WTC11 (cell line): ENCODE measurements around the gene IRAK4. TPM values are rescaled to one million over a fixed set of nuclear protein-coding genes. Genes with fewer than 3 reads are reported as not detected.

Source experiments
- ATAC-seq: fragments of 200-7000 bp; cut with Tn5 transposase; 2 replicates; pipeline ENCODE4 v1.10.0; 2021; ENCODE audit warnings: mild to moderate bottlenecking, moderate library complexity
- CTCF ChIA-PET: fragments of 300-600 bp; sonication (Branson Sonifier 250); formaldehyde crosslinking; loops from one replicate; lab custom pipeline; 2021; ENCODE audit warnings: antibody characterized with exemption; lab: Charles Lee
- POLR2A ChIA-PET: fragments of 350-600 bp; sonication (Branson Sonifier 250); formaldehyde crosslinking; loops from one replicate; lab custom pipeline; 2021; ENCODE audit warnings: antibody characterized with exemption; lab: Charles Lee
- DNase-seq: peaks from one replicate; pipeline ENCODE4 v3.0.0; 2021; ENCODE audit warnings: low spot score
- H3K27ac Mint-ChIP-seq: 2 replicates; pipeline ENCODE4 v1.8.0; 2021; ENCODE audit warnings: mixed read lengths
- H3K27me3 Mint-ChIP-seq: 2 replicates; pipeline ENCODE4 v1.8.0; 2021; ENCODE audit warnings: low read depth, mild to moderate bottlenecking, moderate library complexity, mixed read lengths
- H3K36me3 Mint-ChIP-seq: 2 replicates; pipeline ENCODE4 v1.8.0; 2021; ENCODE audit warnings: mixed read lengths
- H3K4me1 Mint-ChIP-seq: 2 replicates; pipeline ENCODE4 v1.8.0; 2022; ENCODE audit warnings: mixed read lengths
- H3K4me3 Mint-ChIP-seq: 2 replicates; pipeline ENCODE4 v1.8.0; 2021; ENCODE audit warnings: mild to moderate bottlenecking, moderate library complexity, mixed read lengths
- H3K9me3 Mint-ChIP-seq: 2 replicates; pipeline ENCODE4 v1.8.0; 2021; ENCODE audit warnings: mixed read lengths
- FOXP1 ChIP-seq: sonication (generic); formaldehyde crosslinking; IDR thresholded peaks from 2 replicates; pipeline ENCODE4 v1.8.0; 2022; ENCODE audit warnings: missing genetic modification reagents, mild to moderate bottlenecking, moderate library complexity, borderline replicate concordance
- GRHL2 ChIP-seq: fragments of 250-450 bp; sonication (Bioruptor Pico); IDR thresholded peaks from 2 replicates; pipeline ENCODE4 v1.8.0; 2022; ENCODE audit warnings: mild to moderate bottlenecking, moderate library complexity; ENCODE audit not compliant: insufficient replicate concordance, severe bottlenecking
- GTF2I ChIP-seq: fragments of 250-450 bp; sonication (Bioruptor Pico); conservative IDR thresholded peaks from 2 replicates; pipeline ENCODE4 v1.4.0; 2021; ENCODE audit warnings: mild to moderate bottlenecking
- HMGA2 ChIP-seq: fragments of 250-450 bp; sonication (Bioruptor Pico); IDR thresholded peaks from 2 replicates; pipeline ENCODE4 v1.4.0; 2021; ENCODE audit warnings: mild to moderate bottlenecking, moderate library complexity
- HMGXB4 ChIP-seq: sonication (generic); formaldehyde crosslinking; IDR thresholded peaks from 2 replicates; pipeline ENCODE4 v1.8.1; 2023; ENCODE audit warnings: mild to moderate bottlenecking, moderate library complexity, missing genetic modification reagents
- JUN ChIP-seq: sonication (generic); formaldehyde crosslinking; IDR thresholded peaks from 2 replicates; pipeline ENCODE4 v1.8.0; 2023; ENCODE audit warnings: mild to moderate bottlenecking, missing genetic modification reagents
- MYBL2 ChIP-seq: sonication (generic); formaldehyde crosslinking; IDR thresholded peaks from 2 replicates; pipeline ENCODE4 v1.8.1; 2023; ENCODE audit warnings: mild to moderate bottlenecking, moderate library complexity, missing genetic modification reagents
- NFE2L1 ChIP-seq: sonication (generic); formaldehyde crosslinking; IDR thresholded peaks from 2 replicates; pipeline ENCODE4 v1.8.1; 2023; ENCODE audit warnings: missing genetic modification reagents
- RORB ChIP-seq: fragments of 250-450 bp; sonication (Bioruptor Pico); IDR thresholded peaks from 2 replicates; pipeline ENCODE4 v1.9.0; 2021; ENCODE audit warnings: mild to moderate bottlenecking
- SMAD4 ChIP-seq: sonication (generic); formaldehyde crosslinking; IDR thresholded peaks from 2 replicates; pipeline ENCODE4 v1.8.0; 2022; ENCODE audit warnings: mild to moderate bottlenecking, missing genetic modification reagents
- ZNF138 ChIP-seq: sonication (generic); formaldehyde crosslinking; conservative IDR thresholded peaks from 2 replicates; pipeline ENCODE4 v1.8.1; 2022; ENCODE audit warnings: mild to moderate bottlenecking, moderate library complexity, missing genetic modification reagents
- ZNF425 ChIP-seq: fragments of 250-450 bp; sonication (Bioruptor Pico); conservative IDR thresholded peaks from 2 replicates; pipeline ENCODE4 v1.9.0; 2021; ENCODE audit warnings: mild to moderate bottlenecking
- total RNA-seq: library from RNA; stranded (reverse); gene quantifications from 3 replicates; pipeline ENCODE4 v1.2.3, GENCODE V29; 2021
- TF ChIP-seq, protein P1 (sequence below): fragments of 250-450 bp; sonication (Bioruptor Pico); IDR thresholded peaks from 2 replicates; pipeline ENCODE4 v2.1.2; 2022; ENCODE audit warnings: mild to moderate bottlenecking, moderate library complexity
- TF ChIP-seq, protein P2 (sequence below): sonication (generic); formaldehyde crosslinking; IDR thresholded peaks from 2 replicates; pipeline ENCODE4 v1.8.0; 2022; ENCODE audit warnings: mild to moderate bottlenecking, missing genetic modification reagents
- TF ChIP-seq, protein P3 (sequence below): fragments of 250-450 bp; sonication (Bioruptor Pico); IDR thresholded peaks from 2 replicates; pipeline ENCODE4 v1.9.0; 2021; ENCODE audit warnings: mild to moderate bottlenecking
- TF ChIP-seq, protein P4 (sequence below): sonication (generic); formaldehyde crosslinking; conservative IDR thresholded peaks from 2 replicates; pipeline ENCODE4 v1.8.1; 2023; ENCODE audit warnings: mild to moderate bottlenecking, low read depth, missing genetic modification reagents, moderate library complexity
- TF ChIP-seq, protein P5 (sequence below): sonication (generic); formaldehyde crosslinking; IDR thresholded peaks from 2 replicates; pipeline ENCODE4 v1.8.1; 2023; ENCODE audit warnings: mild to moderate bottlenecking, missing genetic modification reagents
- TF ChIP-seq, protein P6 (sequence below): fragments of 250-450 bp; sonication (Bioruptor Pico); IDR thresholded peaks from 2 replicates; pipeline ENCODE4 v1.9.0; 2021; ENCODE audit warnings: moderate library complexity, mild to moderate bottlenecking, inconsistent platforms, borderline replicate concordance
- TF ChIP-seq, protein P7 (sequence below): sonication (generic); formaldehyde crosslinking; IDR thresholded peaks from 2 replicates; pipeline ENCODE4 v1.8.1; 2023; ENCODE audit warnings: mild to moderate bottlenecking, missing genetic modification reagents

IRAK4 gene
- total RNA-seq, 1 experiment from 2014 or later: 6.5 TPM

DNA sequence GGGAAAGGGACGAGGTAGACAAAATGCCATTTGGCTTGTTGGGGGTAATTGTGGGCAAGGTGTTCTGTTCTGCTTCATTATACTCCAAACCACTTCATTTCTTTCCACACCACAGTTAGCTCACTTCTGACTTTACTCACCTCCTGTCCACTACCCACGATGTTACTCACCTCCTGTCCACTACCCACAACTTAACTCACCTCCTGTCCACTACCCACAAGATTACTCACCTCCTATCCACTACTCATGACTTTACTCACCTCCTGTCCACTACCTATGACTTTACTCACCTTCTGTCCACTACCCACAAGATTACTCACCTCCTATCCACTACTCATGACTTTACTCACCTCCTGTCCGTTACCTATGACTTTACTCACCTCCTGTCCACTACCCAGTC is 57.4 kb downstream of the IRAK4 start:
- no peak for DNase-seq
- POLR2A ChIA-PET: no interaction called here
- CTCF ChIA-PET: no interaction called here
- no peak for TF ChIP-seq HMGXB4 (CRISPR knock-in tag)
- no peak for TF ChIP-seq GRHL2
- TF ChIP-seq SMAD4 (CRISPR knock-in tag): no peak
- TF ChIP-seq JUN (CRISPR knock-in tag): no peak
- TF ChIP-seq, protein P1, sequence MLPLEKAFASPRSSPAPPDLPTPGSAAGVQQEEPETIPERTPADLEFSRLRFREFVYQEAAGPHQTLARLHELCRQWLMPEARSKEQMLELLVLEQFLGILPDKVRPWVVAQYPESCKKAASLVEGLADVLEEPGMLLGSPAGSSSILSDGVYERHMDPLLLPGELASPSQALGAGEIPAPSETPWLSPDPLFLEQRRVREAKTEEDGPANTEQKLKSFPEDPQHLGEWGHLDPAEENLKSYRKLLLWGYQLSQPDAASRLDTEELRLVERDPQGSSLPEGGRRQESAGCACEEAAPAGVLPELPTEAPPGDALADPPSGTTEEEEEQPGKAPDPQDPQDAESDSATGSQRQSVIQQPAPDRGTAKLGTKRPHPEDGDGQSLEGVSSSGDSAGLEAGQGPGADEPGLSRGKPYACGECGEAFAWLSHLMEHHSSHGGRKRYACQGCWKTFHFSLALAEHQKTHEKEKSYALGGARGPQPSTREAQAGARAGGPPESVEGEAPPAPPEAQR (CRISPR knock-in tag): no peak
- TF ChIP-seq FOXP1 (CRISPR knock-in tag): no peak
- no peak for TF ChIP-seq HMGA2 (CRISPR knock-in tag)
- no peak for TF ChIP-seq RORB
- no peak for TF ChIP-seq GTF2I (CRISPR knock-in tag)
- TF ChIP-seq MYBL2 (CRISPR knock-in tag): no peak
- TF ChIP-seq, protein P2, sequence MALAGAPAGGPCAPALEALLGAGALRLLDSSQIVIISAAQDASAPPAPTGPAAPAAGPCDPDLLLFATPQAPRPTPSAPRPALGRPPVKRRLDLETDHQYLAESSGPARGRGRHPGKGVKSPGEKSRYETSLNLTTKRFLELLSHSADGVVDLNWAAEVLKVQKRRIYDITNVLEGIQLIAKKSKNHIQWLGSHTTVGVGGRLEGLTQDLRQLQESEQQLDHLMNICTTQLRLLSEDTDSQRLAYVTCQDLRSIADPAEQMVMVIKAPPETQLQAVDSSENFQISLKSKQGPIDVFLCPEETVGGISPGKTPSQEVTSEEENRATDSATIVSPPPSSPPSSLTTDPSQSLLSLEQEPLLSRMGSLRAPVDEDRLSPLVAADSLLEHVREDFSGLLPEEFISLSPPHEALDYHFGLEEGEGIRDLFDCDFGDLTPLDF (CRISPR knock-in tag): no peak
- TF ChIP-seq, protein P3, sequence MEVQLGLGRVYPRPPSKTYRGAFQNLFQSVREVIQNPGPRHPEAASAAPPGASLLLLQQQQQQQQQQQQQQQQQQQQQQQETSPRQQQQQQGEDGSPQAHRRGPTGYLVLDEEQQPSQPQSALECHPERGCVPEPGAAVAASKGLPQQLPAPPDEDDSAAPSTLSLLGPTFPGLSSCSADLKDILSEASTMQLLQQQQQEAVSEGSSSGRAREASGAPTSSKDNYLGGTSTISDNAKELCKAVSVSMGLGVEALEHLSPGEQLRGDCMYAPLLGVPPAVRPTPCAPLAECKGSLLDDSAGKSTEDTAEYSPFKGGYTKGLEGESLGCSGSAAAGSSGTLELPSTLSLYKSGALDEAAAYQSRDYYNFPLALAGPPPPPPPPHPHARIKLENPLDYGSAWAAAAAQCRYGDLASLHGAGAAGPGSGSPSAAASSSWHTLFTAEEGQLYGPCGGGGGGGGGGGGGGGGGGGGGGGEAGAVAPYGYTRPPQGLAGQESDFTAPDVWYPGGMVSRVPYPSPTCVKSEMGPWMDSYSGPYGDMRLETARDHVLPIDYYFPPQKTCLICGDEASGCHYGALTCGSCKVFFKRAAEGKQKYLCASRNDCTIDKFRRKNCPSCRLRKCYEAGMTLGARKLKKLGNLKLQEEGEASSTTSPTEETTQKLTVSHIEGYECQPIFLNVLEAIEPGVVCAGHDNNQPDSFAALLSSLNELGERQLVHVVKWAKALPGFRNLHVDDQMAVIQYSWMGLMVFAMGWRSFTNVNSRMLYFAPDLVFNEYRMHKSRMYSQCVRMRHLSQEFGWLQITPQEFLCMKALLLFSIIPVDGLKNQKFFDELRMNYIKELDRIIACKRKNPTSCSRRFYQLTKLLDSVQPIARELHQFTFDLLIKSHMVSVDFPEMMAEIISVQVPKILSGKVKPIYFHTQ: no peak
- no peak for TF ChIP-seq ZNF138 (CRISPR knock-in tag)
- no peak for TF ChIP-seq NFE2L1 (CRISPR knock-in tag)
- no peak for TF ChIP-seq ZNF425 (CRISPR knock-in tag)
- TF ChIP-seq, protein P4, sequence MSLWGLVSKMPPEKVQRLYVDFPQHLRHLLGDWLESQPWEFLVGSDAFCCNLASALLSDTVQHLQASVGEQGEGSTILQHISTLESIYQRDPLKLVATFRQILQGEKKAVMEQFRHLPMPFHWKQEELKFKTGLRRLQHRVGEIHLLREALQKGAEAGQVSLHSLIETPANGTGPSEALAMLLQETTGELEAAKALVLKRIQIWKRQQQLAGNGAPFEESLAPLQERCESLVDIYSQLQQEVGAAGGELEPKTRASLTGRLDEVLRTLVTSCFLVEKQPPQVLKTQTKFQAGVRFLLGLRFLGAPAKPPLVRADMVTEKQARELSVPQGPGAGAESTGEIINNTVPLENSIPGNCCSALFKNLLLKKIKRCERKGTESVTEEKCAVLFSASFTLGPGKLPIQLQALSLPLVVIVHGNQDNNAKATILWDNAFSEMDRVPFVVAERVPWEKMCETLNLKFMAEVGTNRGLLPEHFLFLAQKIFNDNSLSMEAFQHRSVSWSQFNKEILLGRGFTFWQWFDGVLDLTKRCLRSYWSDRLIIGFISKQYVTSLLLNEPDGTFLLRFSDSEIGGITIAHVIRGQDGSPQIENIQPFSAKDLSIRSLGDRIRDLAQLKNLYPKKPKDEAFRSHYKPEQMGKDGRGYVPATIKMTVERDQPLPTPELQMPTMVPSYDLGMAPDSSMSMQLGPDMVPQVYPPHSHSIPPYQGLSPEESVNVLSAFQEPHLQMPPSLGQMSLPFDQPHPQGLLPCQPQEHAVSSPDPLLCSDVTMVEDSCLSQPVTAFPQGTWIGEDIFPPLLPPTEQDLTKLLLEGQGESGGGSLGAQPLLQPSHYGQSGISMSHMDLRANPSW (CRISPR knock-in tag): no peak
- TF ChIP-seq, protein P5, sequence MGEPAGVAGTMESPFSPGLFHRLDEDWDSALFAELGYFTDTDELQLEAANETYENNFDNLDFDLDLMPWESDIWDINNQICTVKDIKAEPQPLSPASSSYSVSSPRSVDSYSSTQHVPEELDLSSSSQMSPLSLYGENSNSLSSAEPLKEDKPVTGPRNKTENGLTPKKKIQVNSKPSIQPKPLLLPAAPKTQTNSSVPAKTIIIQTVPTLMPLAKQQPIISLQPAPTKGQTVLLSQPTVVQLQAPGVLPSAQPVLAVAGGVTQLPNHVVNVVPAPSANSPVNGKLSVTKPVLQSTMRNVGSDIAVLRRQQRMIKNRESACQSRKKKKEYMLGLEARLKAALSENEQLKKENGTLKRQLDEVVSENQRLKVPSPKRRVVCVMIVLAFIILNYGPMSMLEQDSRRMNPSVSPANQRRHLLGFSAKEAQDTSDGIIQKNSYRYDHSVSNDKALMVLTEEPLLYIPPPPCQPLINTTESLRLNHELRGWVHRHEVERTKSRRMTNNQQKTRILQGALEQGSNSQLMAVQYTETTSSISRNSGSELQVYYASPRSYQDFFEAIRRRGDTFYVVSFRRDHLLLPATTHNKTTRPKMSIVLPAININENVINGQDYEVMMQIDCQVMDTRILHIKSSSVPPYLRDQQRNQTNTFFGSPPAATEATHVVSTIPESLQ (CRISPR knock-in tag): no peak
- TF ChIP-seq, protein P6, sequence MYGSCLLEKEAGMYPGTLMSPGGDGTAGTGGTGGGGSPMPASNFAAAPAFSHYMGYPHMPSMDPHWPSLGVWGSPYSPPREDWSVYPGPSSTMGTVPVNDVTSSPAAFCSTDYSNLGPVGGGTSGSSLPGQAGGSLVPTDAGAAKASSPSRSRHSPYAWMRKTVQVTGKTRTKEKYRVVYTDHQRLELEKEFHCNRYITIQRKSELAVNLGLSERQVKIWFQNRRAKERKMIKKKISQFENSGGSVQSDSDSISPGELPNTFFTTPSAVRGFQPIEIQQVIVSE: no peak
- TF ChIP-seq, protein P7, sequence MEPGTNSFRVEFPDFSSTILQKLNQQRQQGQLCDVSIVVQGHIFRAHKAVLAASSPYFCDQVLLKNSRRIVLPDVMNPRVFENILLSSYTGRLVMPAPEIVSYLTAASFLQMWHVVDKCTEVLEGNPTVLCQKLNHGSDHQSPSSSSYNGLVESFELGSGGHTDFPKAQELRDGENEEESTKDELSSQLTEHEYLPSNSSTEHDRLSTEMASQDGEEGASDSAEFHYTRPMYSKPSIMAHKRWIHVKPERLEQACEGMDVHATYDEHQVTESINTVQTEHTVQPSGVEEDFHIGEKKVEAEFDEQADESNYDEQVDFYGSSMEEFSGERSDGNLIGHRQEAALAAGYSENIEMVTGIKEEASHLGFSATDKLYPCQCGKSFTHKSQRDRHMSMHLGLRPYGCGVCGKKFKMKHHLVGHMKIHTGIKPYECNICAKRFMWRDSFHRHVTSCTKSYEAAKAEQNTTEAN (CRISPR knock-in tag): no peak
- TF ChIP-seq, all 79 proteins: peak for 0
- 0 out of 2 replicates have a peak, but pooled peaks cover 3% of the 10 kb centered on the region for H3K27me3 Mint-ChIP-seq
- H3K4me3 Mint-ChIP-seq: no peak overlapping the region
- H3K4me1 Mint-ChIP-seq: 0 out of 2 replicates have a peak, but pooled peaks cover 3% of the 10 kb centered on the region
- H3K27ac Mint-ChIP-seq: no peak overlapping the region; the same call in 1 of the 2 replicates
- no peaks in the 10 kb centered on the region for H3K9me3 Mint-ChIP-seq
- ATAC-seq: no peak
- no peaks in the 10 kb centered on the region for H3K36me3 Mint-ChIP-seq
